Activated CD8-positive, alpha-beta memory T cell treated with anti-CD3 and anti-CD28 coated beads for 1 hour (primary cell): ENCODE results near the gene PAK5.

Source experiments
- DNase-seq, 2 donors: peaks; one replicate each; pipeline ENCODE4 v3.0.0-alpha.2; 2020; ENCODE audit warnings: low read depth in 1 of 2; ENCODE audit errors: extremely low read depth in 1 of 2

Gene PAK5

GRCh38 chr20:9501473-9501872 is 337.4 kb downstream of the PAK5 start:
- DNase-seq = no peak

DNA sequence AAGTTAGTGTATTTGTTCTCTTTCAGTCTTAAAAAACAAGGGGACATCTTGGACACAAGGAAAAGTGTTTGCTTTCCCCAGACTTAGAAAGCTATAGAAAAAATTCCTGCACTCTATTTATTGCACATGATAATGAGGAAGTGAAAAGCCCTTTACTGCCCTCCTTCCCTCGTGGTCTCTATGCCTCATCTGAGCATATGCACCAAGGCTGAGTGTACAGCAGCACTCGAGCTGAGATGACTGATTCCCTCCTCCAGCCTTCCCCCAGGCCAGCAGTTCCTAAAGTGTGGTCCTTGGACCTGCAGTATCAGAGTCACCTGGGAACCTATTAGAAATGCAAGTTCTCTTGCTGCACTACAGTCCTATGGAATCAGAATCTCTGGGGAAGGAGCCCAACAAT is 338.8 kb downstream of the PAK5 start:
- no peak for DNase-seq

DNA sequence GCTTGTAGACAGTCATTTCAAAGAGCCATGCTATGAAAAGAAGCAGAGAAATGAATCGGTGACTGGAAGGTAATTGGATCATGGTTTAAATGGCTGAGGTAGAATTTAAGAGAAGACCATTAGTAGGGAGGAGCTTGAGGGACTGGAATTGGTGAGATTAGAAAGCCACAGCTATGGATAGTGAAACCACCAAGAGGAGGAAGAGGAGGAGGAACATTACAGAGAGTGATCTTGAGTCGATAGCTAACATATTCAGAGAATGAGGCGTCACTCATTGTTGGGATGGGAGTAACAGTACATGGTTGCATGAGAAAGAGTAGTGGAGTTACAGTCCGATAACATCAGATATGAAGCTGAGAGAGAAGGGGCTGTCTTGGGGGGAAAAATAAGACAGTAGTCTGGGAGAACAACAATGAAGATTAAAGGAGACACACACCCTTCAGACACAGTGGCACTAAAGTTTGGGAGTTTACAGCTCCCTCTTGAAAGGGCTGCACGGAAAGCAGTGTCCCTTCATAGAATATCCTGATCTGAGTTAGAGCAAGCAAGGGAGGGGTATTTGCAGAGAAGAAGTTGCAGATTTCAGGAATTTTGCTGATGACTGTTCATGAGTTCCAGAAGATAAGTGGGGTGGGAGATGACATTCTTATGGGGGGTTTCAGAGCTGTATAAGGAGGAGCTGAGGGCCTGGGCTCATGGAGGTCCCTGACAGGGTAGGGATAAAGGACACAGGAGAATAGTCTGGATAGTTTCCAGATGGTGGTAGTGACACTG is 339.6 kb downstream of the PAK5 start:
- no peak for DNase-seq

- no peak for DNase-seq
Observed at GRCh38 chr20:9498322-9498721, 340.6 kb downstream of the PAK5 start.

DNA sequence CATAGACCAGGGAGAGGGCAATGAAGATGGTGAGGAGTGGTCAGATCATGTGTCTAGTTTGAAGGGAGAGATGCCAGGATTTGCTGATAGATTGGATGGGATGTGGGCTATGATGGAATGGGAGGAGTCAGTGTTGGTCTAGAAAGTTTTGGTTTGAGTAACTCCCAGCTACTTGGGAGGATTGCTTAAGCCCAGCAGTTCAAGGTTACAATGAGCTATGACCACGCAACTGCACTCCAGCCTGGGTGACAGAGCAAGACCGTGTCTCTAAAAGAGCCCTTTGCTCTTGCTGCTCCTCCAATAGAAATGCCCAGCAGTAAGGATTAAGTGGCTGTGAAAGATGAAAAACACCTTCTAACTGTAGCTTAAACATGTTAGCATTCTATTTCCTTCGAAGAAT is 342.7 kb downstream of the PAK5 start:
- no peak for DNase-seq

- DNase-seq = no peak
Observed at GRCh38 chr20:9495701-9496100, 343.2 kb downstream of the PAK5 start.

- DNase-seq = no peak
Observed at GRCh38 chr20:9493803-9494202, 345.1 kb downstream of the PAK5 start.

DNA sequence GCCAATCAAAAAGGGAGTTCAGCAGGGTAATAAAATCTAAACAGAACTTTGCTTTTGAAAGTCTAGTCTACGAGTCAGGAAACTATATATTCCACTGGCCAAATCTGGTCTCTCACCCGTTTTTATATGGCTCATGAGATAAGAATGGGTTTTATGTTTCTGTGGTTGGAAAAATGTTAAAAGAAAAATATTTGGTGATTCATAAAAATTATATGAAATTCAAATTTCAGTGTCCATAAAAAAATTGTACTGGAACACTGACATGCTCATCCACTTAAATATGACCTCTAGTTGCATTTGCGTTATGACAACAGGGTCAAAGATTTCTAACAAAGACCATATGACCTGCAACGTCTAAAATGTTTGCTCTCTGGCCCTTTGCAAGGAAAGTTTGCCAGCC is 346.8 kb downstream of the PAK5 start:
- no peak for DNase-seq

GRCh38 chr20:9491324-9491723 is 347.6 kb downstream of the PAK5 start:
- no peak for DNase-seq

DNA sequence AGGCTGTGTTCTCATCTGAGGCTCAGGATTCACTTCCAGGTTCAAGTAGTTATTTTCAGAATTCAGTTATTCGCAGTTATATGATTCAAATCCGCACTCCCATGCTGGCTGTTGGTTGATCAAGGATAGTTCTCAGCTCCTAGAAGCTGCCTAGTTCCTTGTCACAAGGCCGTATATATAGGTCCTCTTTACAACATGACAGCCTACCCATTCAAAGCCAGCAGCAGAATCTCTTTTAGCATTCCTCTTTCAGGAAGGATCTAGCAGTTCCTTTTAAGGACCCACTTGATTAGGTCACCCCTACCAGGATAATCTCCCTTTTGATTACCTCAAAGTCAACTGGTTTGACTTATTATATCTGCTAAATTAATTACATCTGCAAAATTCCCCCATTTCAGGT is 348.2 kb downstream of the PAK5 start:
- no peak for DNase-seq

- no peak for DNase-seq
Observed at GRCh38 chr20:9490161-9490560, 348.7 kb downstream of the PAK5 start.

DNA sequence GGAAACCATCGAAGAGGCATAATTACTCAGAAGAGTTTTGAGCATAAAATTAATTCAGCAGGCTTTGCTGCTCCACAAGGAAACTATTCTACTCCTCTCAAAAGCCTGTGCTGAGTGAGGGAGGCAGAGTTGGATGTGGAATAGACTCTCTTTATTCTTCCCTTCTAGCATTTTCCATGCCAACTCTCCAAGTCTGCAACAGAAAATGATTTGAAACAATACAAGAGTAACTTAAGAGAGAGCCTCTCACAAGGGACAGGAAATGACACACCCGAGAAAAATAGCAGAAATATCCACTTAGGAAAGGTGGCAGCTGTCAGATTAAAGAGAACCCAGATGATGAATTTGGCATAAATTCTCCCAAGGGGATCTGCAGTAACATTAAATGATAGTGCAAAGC is 350.8 kb downstream of the PAK5 start:
- DNase-seq = no peak
